ENCODE results near the gene CRISPLD2.

Gene CRISPLD2

GRCh38 chr16:84834403-84834772, 14.6 kb downstream of the CRISPLD2 start:
- no peak for TF ChIP-seq ZFX (IDR thresholded peaks at IDR 0.05; ENCODE audit: borderline replicate concordance)
- no peak for TF ChIP-seq CTCF (IDR thresholded peaks at IDR 0.05)
- H3K27ac ChIP-seq, result no peak overlapping the region

- no peak overlapping the region for H3K27ac ChIP-seq
- TF ChIP-seq CTCF (IDR thresholded peaks at IDR 0.05) (no peak), ZFX (IDR thresholded peaks at IDR 0.05; ENCODE audit: borderline replicate concordance) (no peak)
Measured at GRCh38 chr16:84836234-84836647, 16.5 kb downstream of the CRISPLD2 start.

- TF ChIP-seq CTCF (IDR thresholded peaks at IDR 0.05), result no peak
- no peak overlapping the region for H3K27ac ChIP-seq
Measured at GRCh38 chr16:84836967-84837366, 17.2 kb downstream of the CRISPLD2 start.

GRCh38 chr16:84838383-84838948, 18.7 kb downstream of the CRISPLD2 start:
- H3K27ac ChIP-seq, result no peak overlapping the region
- TF ChIP-seq ZFX (IDR thresholded peaks at IDR 0.05; ENCODE audit: borderline replicate concordance) (no peak), CTCF (IDR thresholded peaks at IDR 0.05) (no peak)

GRCh38 chr16:84839054-84839453, 19.3 kb downstream of the CRISPLD2 start:
- no peak for TF ChIP-seq ZFX (IDR thresholded peaks at IDR 0.05; ENCODE audit: borderline replicate concordance)
- no peak for TF ChIP-seq CTCF (IDR thresholded peaks at IDR 0.05)
- no peak overlapping the region for H3K27ac ChIP-seq

GRCh38 chr16:84839956-84840355, 20.2 kb downstream of the CRISPLD2 start:
- no peak overlapping the region for H3K27ac ChIP-seq
- TF ChIP-seq CTCF (IDR thresholded peaks at IDR 0.05), result no peak
- TF ChIP-seq ZFX (IDR thresholded peaks at IDR 0.05; ENCODE audit: borderline replicate concordance), result no peak

GRCh38 chr16:84840687-84841627, 21.2 kb downstream of the CRISPLD2 start:
- no peak for TF ChIP-seq CTCF (IDR thresholded peaks at IDR 0.05)
- H3K27ac ChIP-seq, result peak overlapping the region; percentile 78

All from 22Rv1 (cell line).